Muscle of back (tissue), 11 donors: Measurements from ENCODE around the gene FLRT3. TPM values are rescaled to one million over a fixed set of nuclear protein-coding genes. Genes with fewer than 3 reads are reported as not detected.

Experiments
- DNase-seq, 3 donors: peaks; one replicate each; pipeline versions ENCODE4 v3.0.0 to v3.0.0-alpha.2; 2013
- polyA plus RNA-seq, 10 donors: library from polyadenylated mRNA; unstranded; fragments of 120-200 nt; gene quantifications; one replicate each; pipeline ENCODE4 v1.2.1, GENCODE V29; 2013; ENCODE audit not compliant: insufficient read length in 10 of 10

FLRT3 gene
- polyA plus RNA-seq, 10 donors = 7.7 to 24.5 (median 15.7) TPM

GRCh38 chr20:14333721-14334120 is 3.7 kb downstream of the FLRT3 start:
- DNase-seq = peak in 1 of 3 donors; percentile 39

GRCh38 chr20:14332866-14333265 is 4.5 kb downstream of the FLRT3 start:
- DNase-seq = peak in 1 of 3 donors; percentile 50

- DNase-seq = peak in 1 of 3 donors; percentile 42
Observed at GRCh38 chr20:14331646-14332045, 5.8 kb downstream of the FLRT3 start.

- DNase-seq = no peak
Observed at GRCh38 chr20:14319704-14320103, 17.7 kb downstream of the FLRT3 start.

- no peak for DNase-seq
Observed at GRCh38 chr20:14313341-14314020, 23.9 kb downstream of the FLRT3 start.

- DNase-seq = no peak
Observed at GRCh38 chr20:14312001-14312400, 25.4 kb downstream of the FLRT3 start.

- DNase-seq = no peak
Observed at GRCh38 chr20:14310977-14311627, 26.3 kb downstream of the FLRT3 start.

- DNase-seq = no peak
Observed at GRCh38 chr20:14307956-14308355, 29.5 kb downstream of the FLRT3 start.

- DNase-seq = no peak
Observed at GRCh38 chr20:14304472-14304871, 32.9 kb downstream of the FLRT3 start.

- no peak for DNase-seq
Observed at GRCh38 chr20:14303651-14304050, 33.8 kb downstream of the FLRT3 start.

- DNase-seq = no peak
Observed at GRCh38 chr20:14303106-14303505, 34.3 kb downstream of the FLRT3 start.

GRCh38 chr20:14299831-14300230 is 37.6 kb downstream of the FLRT3 start:
- DNase-seq = no peak

- no peak for DNase-seq
Observed at GRCh38 chr20:14295770-14296309, 41.6 kb downstream of the FLRT3 start.

- peak in 2 of 3 donors; percentile 3 to 37 for DNase-seq
Observed at GRCh38 chr20:14295238-14295637, 42.2 kb downstream of the FLRT3 start.

- no peak for DNase-seq
Observed at GRCh38 chr20:14291502-14291901, 45.9 kb downstream of the FLRT3 start.

- DNase-seq = peak in 1 of 3 donors; percentile 33
Observed at GRCh38 chr20:14288341-14289330, 48.8 kb downstream of the FLRT3 start.

- no peak for DNase-seq
Observed at GRCh38 chr20:14284443-14284842, 53.0 kb downstream of the FLRT3 start.

- DNase-seq = no peak
Observed at GRCh38 chr20:14282140-14282539, 55.3 kb downstream of the FLRT3 start.
